ENCODE data around the gene SFTPD. TPM values are rescaled to one million over a fixed set of nuclear protein-coding genes. Genes with fewer than 3 reads are reported as not detected.

Gene SFTPD
- total and polyA plus RNA-seq, 8 donors, result 0.31 to 12.9 (median 0.97) TPM; not detected in 4

- Histone ChIP-seq H3K27me3 (no peaks in the 10 kb centered on the region), H3K4me1 (no peaks in the 10 kb centered on the region), H3K36me3 (no peaks in the 10 kb centered on the region), H3K27ac (no peak overlapping the region), H3K9me3 (peaks cover 0 to 18% (median 8%) of the 10 kb centered on the region in 4 donors), H3K4me3 (no peak overlapping the region)
- intact Hi-C loops (cut with DNase I; ENCODE audit: low total_unique reads), result no loop called here
- WGBS, 5 donors, result 34 to 50% (median 47%) methylated on average over 1 to 2 of the region's 2 CpGs; no CpG with 5 or more reads in 1 of the 5 donors
- peak in 1 of 2 donors; percentile 38 for DNase-seq
- TF ChIP-seq POLR2A (IDR thresholded peaks at IDR 0.05) (no peak), CTCF (IDR thresholded peaks at IDR 0.05) (no peak), EP300 (IDR thresholded peaks at IDR 0.05) (no peak), POLR2AphosphoS5 (IDR thresholded peaks at IDR 0.05) (no peak)
Observed at GRCh38 chr10:79947083-79947415, 1.9 kb downstream of the SFTPD start.

- Histone ChIP-seq H3K4me1 (no peaks in the 10 kb centered on the region), H3K4me3 (no peak overlapping the region), H3K27me3 (no peaks in the 10 kb centered on the region), H3K27ac (no peak overlapping the region), H3K9me3 (peaks cover 0 to 12% (median 6%) of the 10 kb centered on the region in 4 donors), H3K36me3 (no peaks in the 10 kb centered on the region)
- peak in 1 of 2 donors; percentile 14 for DNase-seq
- intact Hi-C loops (cut with DNase I; ENCODE audit: low total_unique reads), result no loop called here
- WGBS, 5 donors, result 74 to 85% (median 80%) methylated on average over 7 to 8 of the region's 8 CpGs
- no peak for TF ChIP-seq CTCF (IDR thresholded peaks at IDR 0.05)
- no peak for TF ChIP-seq EP300 (IDR thresholded peaks at IDR 0.05)
- TF ChIP-seq POLR2AphosphoS5 (IDR thresholded peaks at IDR 0.05), result no peak
- TF ChIP-seq POLR2A (IDR thresholded peaks at IDR 0.05), result no peak
Observed at GRCh38 chr10:79946271-79947082, 2.4 kb downstream of the SFTPD start.

- TF ChIP-seq CTCF (IDR thresholded peaks at IDR 0.05) (no peak), POLR2AphosphoS5 (IDR thresholded peaks at IDR 0.05) (no peak), POLR2A (IDR thresholded peaks at IDR 0.05) (no peak), EP300 (IDR thresholded peaks at IDR 0.05) (no peak)
Observed at GRCh38 chr10:79944428-79945395, 4.2 kb downstream of the SFTPD start.

GRCh38 chr10:79943871-79944270, 5.0 kb downstream of the SFTPD start:
- Histone ChIP-seq H3K27ac (no peak overlapping the region), H3K4me1 (peaks cover 0 to 8% (median 0%) of the 10 kb centered on the region in 4 donors), H3K4me3 (no peak overlapping the region), H3K9me3 (no peaks in the 10 kb centered on the region), H3K27me3 (no peaks in the 10 kb centered on the region), H3K36me3 (no peaks in the 10 kb centered on the region)
- TF ChIP-seq CTCF (IDR thresholded peaks at IDR 0.05) (no peak), POLR2A (IDR thresholded peaks at IDR 0.05) (no peak), POLR2AphosphoS5 (IDR thresholded peaks at IDR 0.05) (no peak), EP300 (IDR thresholded peaks at IDR 0.05) (no peak)
- no peak for DNase-seq
- intact Hi-C loops (cut with DNase I; ENCODE audit: low total_unique reads), result no loop called here
- WGBS, 5 donors, result 75 to 97% (median 92%) methylated on average over 2 of the region's 2 CpGs

More at GRCh38 chr10:79944428-79945395, 4.2 kb downstream of the SFTPD start:
- H3K27me3 ChIP-seq, result no peaks in the 10 kb centered on the region
- no peak overlapping the region for H3K27ac ChIP-seq
- H3K4me1 ChIP-seq, result peaks cover 0 to 1% (median 0%) of the 10 kb centered on the region in 4 donors
- DNase-seq, result peak in 1 of 2 donors; percentile 19
- no peak overlapping the region for H3K4me3 ChIP-seq
- intact Hi-C loops (cut with DNase I; ENCODE audit: low total_unique reads), result no loop called here
- H3K9me3 ChIP-seq, result no peaks in the 10 kb centered on the region
- 77 to 81% (median 79%) methylated on average over 12 to 13 of the region's 13 CpGs for WGBS, 5 donors
- no peaks in the 10 kb centered on the region for H3K36me3 ChIP-seq
